NT2/D1 (cell line): ENCODE measurements around the gene ZNF277.

Source experiments
- YY1 ChIP-seq: IDR thresholded peaks from 2 replicates; pipeline ENCODE4 v1.6.1; 2011; ENCODE audit not compliant: insufficient read length, insufficient read depth
- ZNF274 ChIP-seq: IDR thresholded peaks from 2 replicates; pipeline ENCODE4 v1.6.1; 2011; ENCODE audit warnings: mild to moderate bottlenecking, low read depth, low read length

- TF ChIP-seq ZNF274 (no peak), YY1 (no peak)
These were observed 18.5 kb downstream of the ZNF277 start for GRCh38 chr7:112225006-112225405.
